Body of pancreas (tissue), 4 donors: ENCODE measurements around the gene MLLT10.

Experiments used
- CTCF ChIP-seq, 7 experiments: fragments of 450-650 bp in 4 of 7; fragments of 200-600 bp in 3 of 7; sonication (generic) in 3 of 7; IDR thresholded peaks; one replicate each; pipeline ENCODE4 v1.5.1; 2016 to 2019; ENCODE audit warnings: antibody characterized with exemption in 7 of 7
- POLR2A ChIP-seq, 3 donors: fragments of 450-650 bp; IDR thresholded peaks; one replicate each; pipeline ENCODE4 v1.6.1; 2016; ENCODE audit warnings: antibody characterized with exemption in 3 of 3, mild to moderate bottlenecking in 2 of 3

GRCh38 chr10:21507150-21507549, 26.9 kb upstream of the MLLT10 start:
- no peak for TF ChIP-seq CTCF (IDR thresholded peaks at IDR 0.05)
- no peak for TF ChIP-seq POLR2A (IDR thresholded peaks at IDR 0.05)
